Fibroblast of lung (primary cell): Measurements from ENCODE around the gene ASAP3. TPM values are rescaled to one million over a fixed set of nuclear protein-coding genes. Genes with fewer than 3 reads are reported as not detected.

Experiments
- DNase-seq, 2 donors: peaks; one replicate each; pipeline versions ENCODE4 v3.0.0 to v3.0.0-alpha.2; 2010; ENCODE audit warnings: low read depth in 2 of 2
- H2AFZ ChIP-seq: 2 replicates; pipeline ENCODE4 v1.5.1; 2012; ENCODE audit warnings: low read length, control low read depth, inconsistent platforms
- H3K27ac ChIP-seq: 2 replicates; pipeline ENCODE4 v1.5.1; 2011; ENCODE audit warnings: low read length, control low read depth; ENCODE audit not compliant: insufficient read depth
- H3K27me3 ChIP-seq: 2 replicates; pipeline ENCODE4 v1.5.1; 2011; ENCODE audit warnings: mild to moderate bottlenecking, low read length; ENCODE audit not compliant: control insufficient read depth, insufficient read depth
- H3K36me3 ChIP-seq: 2 replicates; pipeline ENCODE4 v1.5.1; 2011; ENCODE audit warnings: low read length; ENCODE audit not compliant: control insufficient read depth, insufficient read depth
- H3K4me1 ChIP-seq: 2 replicates; pipeline ENCODE4 v1.5.1; 2011; ENCODE audit warnings: low read length; ENCODE audit not compliant: control insufficient read depth, insufficient read depth; ENCODE audit errors: extremely low read depth
- H3K4me2 ChIP-seq: 2 replicates; pipeline ENCODE4 v1.5.1; 2011; ENCODE audit warnings: low read length, control low read depth; ENCODE audit not compliant: insufficient read depth; ENCODE audit errors: extremely low read depth
- H3K4me3 ChIP-seq, 4 experiments: fragments of 200-600 bp in 1 of 4; sonication (generic) in 1 of 4; replicated peaks in 1 of 4; 2 replicates each; pipeline ENCODE4 v1.5.1; 2011 to 2016; ENCODE audit warnings: low read length in 4 of 4, low read depth in 3 of 4, mild to moderate bottlenecking in 3 of 4, control low read depth in 2 of 4, inconsistent platforms in 1 of 4, mixed read lengths in 1 of 4; ENCODE audit not compliant: insufficient read depth in 1 of 4; ENCODE audit errors: control extremely low read depth in 1 of 4
- H3K79me2 ChIP-seq: 2 replicates; pipeline ENCODE4 v1.5.1; 2012; ENCODE audit warnings: mild to moderate bottlenecking, low read length, inconsistent platforms; ENCODE audit not compliant: control insufficient read depth, insufficient read depth
- H3K9ac ChIP-seq: 2 replicates; pipeline ENCODE4 v1.5.1; 2011; ENCODE audit warnings: mild to moderate bottlenecking, low read length, control low read depth; ENCODE audit not compliant: insufficient read depth
- H3K9me3 ChIP-seq: 2 replicates; pipeline ENCODE4 v1.5.1; 2012; ENCODE audit warnings: low read depth, low read length; ENCODE audit not compliant: control insufficient read depth, insufficient read depth
- H4K20me1 ChIP-seq: 2 replicates; pipeline ENCODE4 v1.5.1; 2011; ENCODE audit warnings: low read length; ENCODE audit not compliant: control insufficient read depth, insufficient read depth; ENCODE audit errors: extremely low read depth
- EZH2 ChIP-seq: IDR thresholded peaks from 2 replicates; pipeline ENCODE4 v1.5.1; 2012; ENCODE audit warnings: low read length, control low read depth, mild to moderate bottlenecking; ENCODE audit errors: missing control alignments
- polyA plus RNA-seq, 2 donors: library from polyadenylated mRNA; depleted of rRNA in 1 of 2; stranded (reverse) in 1 of 2; unstranded in 1 of 2; fragments of >200 nt; gene quantifications; 2 replicates each; pipeline ENCODE4 v1.2.1, GENCODE V29; 2011 to 2012; ENCODE audit warnings: missing spikeins in 1 of 2
- total RNA-seq: library from RNA; depleted of rRNA; stranded (reverse); fragments of >200 nt; gene quantifications from 2 replicates; pipeline ENCODE4 v1.2.1, GENCODE V29; 2014
- TF ChIP-seq, protein P1 (sequence below), 2 donors: IDR thresholded peaks in 1 of 2; conservative IDR thresholded peaks in 1 of 2; 1 replicate in 1 of 2; 2 replicates in 1 of 2; pipeline ENCODE4 v1.5.1; 2011 to 2012; ENCODE audit warnings: low read length in 2 of 2, control low read depth in 1 of 2, inconsistent platforms in 1 of 2, low read depth in 1 of 2, mild to moderate bottlenecking in 1 of 2

ASAP3 gene
- total and polyA plus RNA-seq, 2 donors (not counting 1 experiment from before 2014, with no cell fraction given) = 14.2 to 73.2 TPM

GRCh38 chr1:23384312-23385058, 99.5 kb downstream of the ASAP3 start:
- Histone ChIP-seq H3K79me2 (no peaks in the 10 kb centered on the region), H3K36me3 (no peaks in the 10 kb centered on the region), H3K27me3 (no peaks in the 10 kb centered on the region), H3K9ac (no peak overlapping the region), H3K4me1 (no peaks in the 10 kb centered on the region), H3K4me2 (no peak overlapping the region), H3K4me3 (no peak overlapping the region), H3K27ac (no peak overlapping the region), H2AFZ (no peak overlapping the region), H3K9me3 (no peaks in the 10 kb centered on the region), H4K20me1 (no peaks in the 10 kb centered on the region)
- peak; percentile 53 to 86 for DNase-seq
- TF ChIP-seq, protein P1, sequence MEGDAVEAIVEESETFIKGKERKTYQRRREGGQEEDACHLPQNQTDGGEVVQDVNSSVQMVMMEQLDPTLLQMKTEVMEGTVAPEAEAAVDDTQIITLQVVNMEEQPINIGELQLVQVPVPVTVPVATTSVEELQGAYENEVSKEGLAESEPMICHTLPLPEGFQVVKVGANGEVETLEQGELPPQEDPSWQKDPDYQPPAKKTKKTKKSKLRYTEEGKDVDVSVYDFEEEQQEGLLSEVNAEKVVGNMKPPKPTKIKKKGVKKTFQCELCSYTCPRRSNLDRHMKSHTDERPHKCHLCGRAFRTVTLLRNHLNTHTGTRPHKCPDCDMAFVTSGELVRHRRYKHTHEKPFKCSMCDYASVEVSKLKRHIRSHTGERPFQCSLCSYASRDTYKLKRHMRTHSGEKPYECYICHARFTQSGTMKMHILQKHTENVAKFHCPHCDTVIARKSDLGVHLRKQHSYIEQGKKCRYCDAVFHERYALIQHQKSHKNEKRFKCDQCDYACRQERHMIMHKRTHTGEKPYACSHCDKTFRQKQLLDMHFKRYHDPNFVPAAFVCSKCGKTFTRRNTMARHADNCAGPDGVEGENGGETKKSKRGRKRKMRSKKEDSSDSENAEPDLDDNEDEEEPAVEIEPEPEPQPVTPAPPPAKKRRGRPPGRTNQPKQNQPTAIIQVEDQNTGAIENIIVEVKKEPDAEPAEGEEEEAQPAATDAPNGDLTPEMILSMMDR (conservative IDR thresholded peaks at IDR 0.05 in 1 of 2, IDR thresholded peaks at IDR 0.05 in 1 of 2; ENCODE audit: low read depth in 1 of 2, low read length in 2 of 2) = no peak

DNA sequence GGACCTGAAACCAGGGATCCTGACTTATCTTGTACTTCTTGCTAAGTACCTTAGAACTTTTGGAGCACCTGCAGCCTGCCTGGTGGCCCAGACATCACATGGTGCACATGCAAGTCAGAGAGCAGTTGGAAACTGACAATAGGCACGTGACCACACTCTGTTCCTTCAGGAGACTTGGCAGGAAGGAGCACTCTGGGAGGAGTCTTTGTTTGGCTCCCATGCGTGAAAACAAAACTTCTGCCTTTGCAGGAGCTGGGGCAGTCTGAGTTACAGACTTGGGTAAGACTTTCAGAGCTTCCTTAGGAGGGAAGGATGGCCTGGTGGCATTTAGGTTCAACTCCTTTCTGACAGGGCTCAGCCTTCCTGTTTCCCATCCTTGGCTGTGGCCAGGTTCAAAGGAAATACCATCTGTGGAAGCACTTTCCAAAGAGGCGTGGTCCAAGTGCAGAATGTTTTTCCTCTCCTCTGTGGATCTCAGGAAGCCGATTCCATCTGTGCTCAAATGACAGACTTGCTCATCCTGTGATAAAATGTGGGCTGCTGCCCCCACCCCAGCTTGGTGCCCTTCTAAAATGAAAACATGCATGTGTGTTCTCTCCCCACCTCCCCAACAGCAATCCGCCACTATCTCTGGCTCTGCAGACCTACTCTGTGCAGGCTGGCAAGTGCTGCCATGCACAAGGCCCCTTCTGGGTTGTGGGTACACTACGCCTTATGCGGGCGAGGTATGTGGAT, 100.2 kb downstream of the ASAP3 start:
- H4K20me1 ChIP-seq = no peaks in the 10 kb centered on the region
- TF ChIP-seq, protein P1 (conservative IDR thresholded peaks at IDR 0.05 in 1 of 2, IDR thresholded peaks at IDR 0.05 in 1 of 2; ENCODE audit: low read depth in 1 of 2, low read length in 2 of 2) = no peak
- TF ChIP-seq EZH2 = no peak
- H3K27me3 ChIP-seq = no peaks in the 10 kb centered on the region
- no peaks in the 10 kb centered on the region for H3K79me2 ChIP-seq
- H2AFZ ChIP-seq = no peak overlapping the region
- H3K9ac ChIP-seq = no peak overlapping the region
- no peaks in the 10 kb centered on the region for H3K9me3 ChIP-seq
- H3K4me3 ChIP-seq = no peak overlapping the region
- no peak overlapping the region for H3K4me2 ChIP-seq
- H3K36me3 ChIP-seq = no peaks in the 10 kb centered on the region
- no peaks in the 10 kb centered on the region for H3K4me1 ChIP-seq
- H3K27ac ChIP-seq = no peak overlapping the region
- DNase-seq = no peak

DNA sequence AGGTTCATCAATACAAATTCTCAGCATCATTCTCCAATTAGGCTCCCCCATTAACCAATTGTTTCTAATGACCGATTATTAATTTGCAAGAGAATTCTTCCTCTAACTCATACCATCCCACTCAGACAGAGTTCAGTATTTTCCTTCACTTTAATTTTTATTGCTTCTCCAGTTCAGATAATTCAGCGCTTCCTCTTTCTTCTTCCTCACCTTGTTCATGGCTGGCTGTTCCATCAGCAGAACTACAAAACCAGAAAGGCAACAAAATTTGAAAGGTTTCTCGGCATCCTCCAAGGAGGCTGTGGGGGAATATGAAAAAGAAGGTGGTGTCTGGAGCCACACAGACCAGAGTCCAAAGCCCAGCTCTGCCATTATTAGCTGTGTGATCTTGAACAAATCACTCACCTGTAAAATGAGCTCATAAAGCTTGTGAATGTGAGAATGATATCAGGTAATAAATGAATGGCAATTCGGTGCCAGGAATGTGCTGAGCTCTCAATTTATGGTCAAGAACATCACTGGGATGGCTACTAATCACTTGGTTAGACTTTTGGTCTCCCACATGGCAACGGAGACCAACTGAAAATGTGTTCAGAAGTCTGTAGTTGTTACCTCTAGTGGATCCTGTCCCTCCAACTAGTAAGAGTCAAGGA, 102.6 kb downstream of the ASAP3 start:
- Histone ChIP-seq H3K36me3 (no peaks in the 10 kb centered on the region), H3K4me1 (peaks cover 5% of the 10 kb centered on the region), H3K9ac (no peak overlapping the region), H3K4me3 (no peak overlapping the region), H3K27me3 (no peaks in the 10 kb centered on the region), H2AFZ (no peak overlapping the region), H3K9me3 (no peaks in the 10 kb centered on the region), H3K79me2 (no peaks in the 10 kb centered on the region), H4K20me1 (no peaks in the 10 kb centered on the region), H3K4me2 (no peak overlapping the region), H3K27ac (no peak overlapping the region)
- DNase-seq = no peak
- no peak for TF ChIP-seq EZH2
- TF ChIP-seq, protein P1 (conservative IDR thresholded peaks at IDR 0.05 in 1 of 2, IDR thresholded peaks at IDR 0.05 in 1 of 2; ENCODE audit: low read depth in 1 of 2, low read length in 2 of 2) = no peak
